ENCODE results near the gene DDO.

Gene DDO

DNA sequence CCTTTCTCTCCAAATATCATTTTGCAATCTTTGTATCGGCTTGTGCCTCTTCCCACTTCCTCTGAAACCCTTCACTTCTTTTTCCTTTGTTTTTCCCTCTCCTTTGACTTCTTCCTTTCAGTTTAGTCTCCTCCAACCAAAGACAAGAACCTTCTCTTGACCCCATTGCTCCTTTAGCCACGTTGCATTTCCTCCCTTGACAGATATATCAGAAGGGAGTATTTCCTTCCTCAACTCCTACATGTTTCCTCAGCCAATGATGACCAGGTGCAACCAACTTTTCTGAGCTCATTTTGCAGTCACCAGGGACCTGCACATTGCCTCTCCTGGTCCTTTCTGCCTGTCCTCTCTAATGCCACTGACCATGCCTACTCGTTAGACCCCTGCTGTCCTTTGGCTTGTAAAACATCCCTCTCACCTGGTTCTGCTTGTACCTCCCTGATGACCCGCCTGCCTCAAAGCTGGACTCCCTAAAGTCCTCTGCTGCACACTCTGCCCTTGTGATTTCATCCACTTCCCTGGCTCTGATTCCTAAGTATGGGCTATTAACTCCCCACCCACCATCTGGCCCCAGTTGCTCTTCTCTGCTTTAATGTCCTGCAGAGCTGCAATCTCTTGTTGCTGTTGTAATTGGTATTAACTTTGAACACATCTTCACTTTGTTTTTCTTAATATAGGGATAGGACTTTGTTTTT is 33.6 kb upstream of the DDO start:
- peak overlapping the region in 9 of 11 experiments; percentile 5 to 83 (median 57); a peak in 15 of 22 replicates for H3K27ac ChIP-seq
- peak overlapping the region in 6 of 11 experiments; percentile 9 to 66 (median 38); a peak in 10 of 22 replicates for H3K9ac ChIP-seq
- peaks cover 0 to 46% (median 22%) of the 10 kb centered on the region in 11 experiments; a peak in 18 of 22 replicates for H3K36me3 ChIP-seq
- H3K9me3 ChIP-seq (replicated peaks in 1 of 11) = peaks cover 0 to 29% (median 9%) of the 10 kb centered on the region in 11 experiments; a peak in 13 of 22 replicates
- peaks cover 24 to 58% (median 47%) of the 10 kb centered on the region in 10 experiments for H3K4me1 ChIP-seq
- H4K20me1 ChIP-seq = no peaks in the 10 kb centered on the region
- peak overlapping the region in 7 of 10 experiments; percentile 0 to 35 (median 20); a peak in 7 of 20 replicates for H3K4me3 ChIP-seq
- no peak for TF ChIP-seq Cebpa-rat (IDR thresholded peaks at IDR 0.05)
- H3K27me3 ChIP-seq = no peaks in the 10 kb centered on the region
- peak overlapping the region; percentile 66 to 93 (median 82) for H3K4me2 ChIP-seq

DNA sequence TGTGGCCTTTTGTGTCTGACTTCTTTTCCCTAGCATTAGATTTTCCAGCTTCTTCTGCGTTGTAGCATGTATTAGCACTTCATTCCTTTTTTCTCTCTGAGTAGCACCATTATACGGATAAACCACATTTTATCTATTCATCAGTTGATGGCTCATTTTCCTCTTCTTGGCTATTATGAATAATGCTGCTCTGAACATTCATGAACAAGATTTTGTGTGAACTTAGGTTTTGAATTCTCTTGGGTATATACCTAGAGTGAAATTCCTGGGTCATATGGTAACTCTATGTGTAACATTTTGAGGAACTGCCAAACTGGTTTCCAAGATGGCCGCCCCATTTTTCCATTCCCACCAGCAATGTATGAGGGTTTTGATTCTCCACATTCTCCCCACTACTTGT is 32.4 kb upstream of the DDO start:
- no peaks in the 10 kb centered on the region for H4K20me1 ChIP-seq
- H3K4me2 ChIP-seq = peak overlapping the region in 9 of 11 experiments; percentile 69 to 93 (median 85); a peak in 18 of 22 replicates
- H3K4me3 ChIP-seq = peak overlapping the region in 3 of 10 experiments; percentile 11 to 35 (median 26); a peak in 1 of 20 replicates
- peaks cover 0 to 48% (median 29%) of the 10 kb centered on the region in 11 experiments; a peak in 16 of 22 replicates for H3K36me3 ChIP-seq
- no peak for TF ChIP-seq Cebpa-rat (IDR thresholded peaks at IDR 0.05)
- peaks cover 24 to 55% (median 47%) of the 10 kb centered on the region in 10 experiments for H3K4me1 ChIP-seq
- no peak overlapping the region for H3K9ac ChIP-seq
- peak overlapping the region in 6 of 11 experiments; percentile 57 to 83 (median 67); a peak in 12 of 22 replicates for H3K27ac ChIP-seq
- H3K9me3 ChIP-seq (replicated peaks in 1 of 11) = peaks cover 0 to 32% (median 11%) of the 10 kb centered on the region in 11 experiments; a peak in 14 of 22 replicates
- no peaks in the 10 kb centered on the region for H3K27me3 ChIP-seq

DNA sequence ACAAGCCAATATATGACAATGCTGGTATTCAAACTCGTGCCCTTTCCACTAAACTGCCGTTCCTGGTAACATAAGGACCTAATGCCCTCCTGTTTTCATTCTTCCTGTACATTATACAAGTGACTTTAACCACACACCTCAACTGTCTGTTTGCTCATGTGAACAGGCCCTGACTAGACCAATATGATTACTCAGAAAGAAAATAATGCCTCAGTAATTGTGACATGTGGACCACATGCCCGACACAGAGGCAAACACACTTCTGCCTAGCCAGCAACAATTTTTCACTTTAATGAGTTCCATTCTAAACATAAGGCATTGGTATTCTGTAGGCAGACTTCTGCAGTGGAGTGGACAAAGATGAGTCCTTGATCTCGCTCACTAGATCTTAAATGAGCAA is 31.0 kb upstream of the DDO start:
- Histone ChIP-seq H3K27me3 (no peaks in the 10 kb centered on the region), H4K20me1 (no peaks in the 10 kb centered on the region), H3K36me3 (peaks cover 12 to 56% (median 42%) of the 10 kb centered on the region in 11 experiments), H3K27ac (peak overlapping the region in 1 of 11 experiments; percentile 83; a peak in 1 of 22 replicates), H3K4me3 (no peak overlapping the region), H3K4me1 (peaks cover 24 to 49% (median 43%) of the 10 kb centered on the region in 10 experiments), H3K9ac (no peak overlapping the region), H3K9me3 (replicated peaks in 1 of 11) (peaks cover under 1 to 43% (median 19%) of the 10 kb centered on the region in 11 experiments; a peak in 18 of 22 replicates), H3K4me2 (peak overlapping the region in 5 of 11 experiments; percentile 2 to 93 (median 82); a peak in 9 of 22 replicates)
- no peak for TF ChIP-seq Cebpa-rat (IDR thresholded peaks at IDR 0.05)

DNA sequence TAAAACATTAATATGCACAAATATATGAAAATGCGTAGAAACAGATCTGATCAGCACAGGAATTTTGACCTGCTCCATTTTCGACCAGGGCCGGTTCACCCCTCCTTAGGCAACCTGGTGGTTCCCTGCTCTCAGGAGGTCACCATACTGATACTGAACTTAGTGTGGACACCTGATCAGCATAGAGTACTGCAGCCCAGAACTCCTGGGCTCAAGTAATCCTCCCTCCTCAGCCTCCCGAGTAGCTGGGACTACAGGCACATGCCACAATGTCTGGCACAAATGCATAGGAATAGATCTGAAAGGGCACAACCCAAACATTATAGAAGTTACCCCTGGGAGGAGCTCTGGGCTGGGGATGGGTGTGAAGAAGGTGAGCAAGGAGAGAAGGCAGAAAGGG is 24.7 kb upstream of the DDO start:
- TF ChIP-seq Cebpa-rat (IDR thresholded peaks at IDR 0.05) = no peak
- no peaks in the 10 kb centered on the region for H3K27me3 ChIP-seq
- H4K20me1 ChIP-seq = no peaks in the 10 kb centered on the region
- peaks cover 8 to 30% (median 19%) of the 10 kb centered on the region in 11 experiments; a peak in 17 of 22 replicates for H3K9me3 ChIP-seq (replicated peaks in 1 of 11)
- H3K4me2 ChIP-seq = peak overlapping the region in 4 of 11 experiments; percentile 13 to 90 (median 50); a peak in 6 of 22 replicates
- no peak overlapping the region for H3K9ac ChIP-seq
- peaks cover 0 to 24% (median 16%) of the 10 kb centered on the region in 10 experiments; a peak in 17 of 20 replicates for H3K4me1 ChIP-seq
- no peak overlapping the region for H3K27ac ChIP-seq
- peaks cover 14 to 52% (median 45%) of the 10 kb centered on the region in 11 experiments for H3K36me3 ChIP-seq
- H3K4me3 ChIP-seq = no peak overlapping the region

GRCh38 chr6:110439356-110439755 is 24.0 kb upstream of the DDO start:
- Histone ChIP-seq H3K4me1 (peaks cover 0 to 24% (median 16%) of the 10 kb centered on the region in 10 experiments; a peak in 16 of 20 replicates), H3K27ac (no peak overlapping the region), H3K36me3 (peaks cover 14 to 54% (median 45%) of the 10 kb centered on the region in 11 experiments), H3K27me3 (no peaks in the 10 kb centered on the region), H3K4me2 (peak overlapping the region in 8 of 11 experiments; percentile 49 to 90 (median 64); a peak in 16 of 22 replicates), H4K20me1 (no peaks in the 10 kb centered on the region), H3K4me3 (no peak overlapping the region), H3K9ac (no peak overlapping the region), H3K9me3 (replicated peaks in 1 of 11) (peaks cover 9 to 30% (median 21%) of the 10 kb centered on the region in 11 experiments; a peak in 17 of 22 replicates)
- no peak for TF ChIP-seq Cebpa-rat (IDR thresholded peaks at IDR 0.05)

DNA sequence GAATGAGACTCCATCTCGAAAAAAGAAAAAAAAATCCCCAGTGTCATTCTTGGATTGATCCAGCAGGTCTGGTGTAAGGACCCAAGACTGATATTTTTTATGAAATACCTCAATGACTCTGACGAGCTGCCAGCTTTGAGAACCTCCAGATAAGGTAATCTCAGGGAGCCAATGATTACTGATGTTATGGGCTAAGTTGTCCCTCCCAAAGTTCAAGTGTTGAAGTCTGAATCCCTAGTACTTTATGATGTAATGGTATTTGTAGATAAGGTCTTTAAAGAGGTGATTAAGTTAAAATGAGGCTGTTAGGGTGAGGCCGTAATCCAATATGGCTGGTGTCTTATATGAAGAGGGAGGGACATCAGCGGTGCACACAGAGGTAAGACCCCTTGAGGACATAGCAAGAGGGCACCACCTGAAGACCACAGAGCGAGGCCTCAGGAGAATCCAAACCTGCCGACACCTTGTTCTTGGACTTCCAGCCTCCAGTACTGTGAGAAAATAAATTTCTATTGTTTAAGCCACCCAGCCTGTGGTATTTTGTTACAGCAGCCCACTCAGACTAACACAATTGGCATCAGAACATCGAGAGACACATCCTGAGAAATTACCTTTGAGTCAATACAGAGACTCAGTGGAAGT is 19.7 kb upstream of the DDO start:
- Histone ChIP-seq H3K4me2 (no peak overlapping the region), H3K4me3 (no peak overlapping the region), H4K20me1 (no peaks in the 10 kb centered on the region), H3K27me3 (no peaks in the 10 kb centered on the region), H3K27ac (no peak overlapping the region), H3K36me3 (peaks cover 0 to 45% (median 24%) of the 10 kb centered on the region in 11 experiments; a peak in 17 of 22 replicates), H3K9ac (no peak overlapping the region), H3K9me3 (replicated peaks in 1 of 11) (peaks cover 0 to 13% (median 6%) of the 10 kb centered on the region in 11 experiments; a peak in 2 of 22 replicates), H3K4me1 (peaks cover 12 to 39% (median 32%) of the 10 kb centered on the region in 10 experiments)
- no peak for TF ChIP-seq Cebpa-rat (IDR thresholded peaks at IDR 0.05)

- TF ChIP-seq Cebpa-rat (IDR thresholded peaks at IDR 0.05) = 0 out of 22 replicates have a peak, but pooled peaks of 3 of the 11 experiments have one; percentile 15 to 30 (median 18)
- 0 out of 22 replicates have a peak overlapping the region, but pooled peaks of 2 of the 11 experiments have one; percentile 20 to 21 for H3K27ac ChIP-seq
Observed at GRCh38 chr6:110432285-110432900, 17.0 kb upstream of the DDO start.

DNA sequence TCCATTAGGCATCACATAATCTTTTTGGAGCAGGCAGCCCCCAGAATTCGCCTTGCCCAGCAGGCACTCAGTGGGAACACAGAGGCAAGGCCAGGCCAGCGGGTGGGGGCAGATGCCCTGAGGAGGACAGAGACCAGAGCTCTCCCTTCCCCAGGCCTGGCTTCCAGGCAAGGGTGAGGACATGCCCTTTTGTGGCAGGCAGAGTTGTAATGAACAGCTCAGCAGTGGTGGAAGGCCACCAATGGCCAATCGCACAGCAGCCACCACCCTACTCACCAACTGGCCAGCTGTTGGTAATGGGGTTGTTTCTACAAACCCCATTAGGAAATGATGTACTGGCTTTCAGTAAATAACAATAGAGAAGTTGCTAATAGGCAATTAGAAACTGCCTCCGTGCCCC is 15.4 kb upstream of the DDO start:
- Histone ChIP-seq H4K20me1 (no peaks in the 10 kb centered on the region), H3K27ac (no peak overlapping the region), H3K27me3 (no peaks in the 10 kb centered on the region), H3K4me1 (peaks cover 12 to 37% (median 32%) of the 10 kb centered on the region in 10 experiments), H3K4me3 (no peak overlapping the region), H3K36me3 (peaks cover 0 to 44% (median 21%) of the 10 kb centered on the region in 11 experiments; a peak in 16 of 22 replicates), H3K9ac (no peak overlapping the region), H3K9me3 (replicated peaks in 1 of 11) (peaks cover 0 to 9% (median 6%) of the 10 kb centered on the region in 11 experiments; a peak in 1 of 22 replicates), H3K4me2 (no peak overlapping the region)
- TF ChIP-seq Cebpa-rat (IDR thresholded peaks at IDR 0.05) = no peak

More at GRCh38 chr6:110432285-110432900, 17.0 kb upstream of the DDO start:
- no peaks in the 10 kb centered on the region for H3K27me3 ChIP-seq
- peak overlapping the region; percentile 18 to 68 (median 58); a peak in 20 of 22 replicates for H3K4me2 ChIP-seq
- H3K9ac ChIP-seq = no peak overlapping the region
- H4K20me1 ChIP-seq = no peaks in the 10 kb centered on the region
- H3K36me3 ChIP-seq = peaks cover 0 to 54% (median 25%) of the 10 kb centered on the region in 11 experiments; a peak in 16 of 22 replicates
- no peak overlapping the region for H3K4me3 ChIP-seq
- H3K4me1 ChIP-seq = peaks cover 12 to 29% (median 23%) of the 10 kb centered on the region in 10 experiments
- H3K9me3 ChIP-seq (replicated peaks in 1 of 11) = peaks cover 0 to 12% (median 6%) of the 10 kb centered on the region in 11 experiments; a peak in 1 of 22 replicates

Data from BLaER1 treated with 17β-estradiol and CSF1 and Interleukin-3, amounts not matched to agents 10 nM and 100 nM (cell line).